SU-DHL-6 (cell line): Measurements from ENCODE around the gene SUCNR1.

ENCODE experiments used
- CTCF ChIP-seq: fragments of 200-600 bp; sonication (generic); IDR thresholded peaks from one replicate; pipeline ENCODE4 v1.5.1; 2017; ENCODE audit warnings: antibody characterized with exemption, mild to moderate bottlenecking, low read length, moderate library complexity; ENCODE audit not compliant: insufficient read depth, poor library complexity, severe bottlenecking
- EZH2phosphoT487 ChIP-seq: fragments of 200-600 bp; sonication (generic), shearing (Covaris generic); conservative IDR thresholded peaks from 2 replicates; pipeline ENCODE4 v1.6.1; 2018; ENCODE audit warnings: mild to moderate bottlenecking, antibody characterized with exemption, low read length, moderate library complexity, mixed read lengths

- no peak for TF ChIP-seq CTCF
- no peak for TF ChIP-seq EZH2phosphoT487
These were observed 14.2 kb upstream of the SUCNR1 start for GRCh38 chr3:151859233-151859673.
